ENCODE data around the gene BRD4.

- TF ChIP-seq CTCF (IDR thresholded peaks at IDR 0.05; ENCODE audit: low read depth, low read length, poor library complexity, severe bottlenecking) (no peak), EZH2phosphoT487 (IDR thresholded peaks at IDR 0.05; ENCODE audit: borderline replicate concordance, low read length) (no peak)
Observed at GRCh38 chr19:15330801-15331418, 1.4 kb downstream of the BRD4 start.

Measured in DOHH2 (cell line).